NT2/D1 (cell line): ENCODE data around the gene B3GNT4.

Source experiments
- DNase-seq: peaks from one replicate; pipeline ENCODE4 v3.0.0-alpha.2; 2011; ENCODE audit warnings: low read depth, low spot score
- H3K27me3 ChIP-seq: 2 replicates; pipeline ENCODE4 v1.6.0; 2011; ENCODE audit warnings: mild to moderate bottlenecking; ENCODE audit not compliant: insufficient read length, insufficient read depth
- H3K36me3 ChIP-seq: 2 replicates; pipeline ENCODE4 v1.6.1; 2011; ENCODE audit warnings: mild to moderate bottlenecking, low read length, mixed read lengths; ENCODE audit not compliant: insufficient read depth, insufficient read length
- H3K4me1 ChIP-seq: 2 replicates; pipeline ENCODE4 v1.5.1; 2011; ENCODE audit not compliant: insufficient read depth, insufficient read length
- H3K4me3 ChIP-seq: 2 replicates; pipeline ENCODE4 v1.5.1; 2011; ENCODE audit warnings: low read depth; ENCODE audit not compliant: insufficient read length
- H3K9ac ChIP-seq: 2 replicates; pipeline ENCODE4 v1.6.0; 2011; ENCODE audit warnings: low read depth; ENCODE audit not compliant: insufficient read length
- H3K9me3 ChIP-seq: 2 replicates; pipeline ENCODE4 v1.5.1; 2011; ENCODE audit warnings: mild to moderate bottlenecking, low read length; ENCODE audit not compliant: insufficient read depth
- SUZ12 ChIP-seq: IDR thresholded peaks from 2 replicates; pipeline ENCODE4 v1.6.1; 2011; ENCODE audit not compliant: insufficient read length, insufficient read depth; ENCODE audit errors: extremely low read depth
- YY1 ChIP-seq: IDR thresholded peaks from 2 replicates; pipeline ENCODE4 v1.6.1; 2011; ENCODE audit not compliant: insufficient read length, insufficient read depth
- ZNF274 ChIP-seq: IDR thresholded peaks from 2 replicates; pipeline ENCODE4 v1.6.1; 2011; ENCODE audit warnings: mild to moderate bottlenecking, low read depth, low read length

The B3GNT4 gene

GRCh38 chr12:122205053-122205925 lies 1.8 kb downstream of the B3GNT4 start:
- Histone ChIP-seq H3K9ac (peak overlapping the region; percentile 34), H3K4me1 (peaks cover 31% of the 10 kb centered on the region), H3K4me3 (no peak overlapping the region), H3K27me3 (peaks cover 46% of the 10 kb centered on the region), H3K36me3 (peaks cover 41% of the 10 kb centered on the region), H3K9me3 (no peaks in the 10 kb centered on the region)
- no peak for DNase-seq
- TF ChIP-seq SUZ12 (no peak), ZNF274 (no peak), YY1 (no peak)

GRCh38 chr12:122206111-122206881 lies 2.8 kb downstream of the B3GNT4 start:
- Histone ChIP-seq H3K4me1 (peaks cover 24% of the 10 kb centered on the region), H3K27me3 (peaks cover 42% of the 10 kb centered on the region), H3K9ac (no peak overlapping the region), H3K36me3 (peaks cover 51% of the 10 kb centered on the region), H3K9me3 (no peaks in the 10 kb centered on the region), H3K4me3 (no peak overlapping the region)
- TF ChIP-seq SUZ12 (no peak), ZNF274 (no peak), YY1 (no peak)
- no peak for DNase-seq

GRCh38 chr12:122206976-122207375 lies 3.5 kb downstream of the B3GNT4 start:
- TF ChIP-seq SUZ12 (no peak), YY1 (no peak), ZNF274 (no peak)
- Histone ChIP-seq H3K9me3 (no peaks in the 10 kb centered on the region), H3K9ac (no peak overlapping the region), H3K4me1 (peaks cover 24% of the 10 kb centered on the region), H3K36me3 (peaks cover 55% of the 10 kb centered on the region), H3K27me3 (peaks cover 37% of the 10 kb centered on the region), H3K4me3 (no peak overlapping the region)
- no peak for DNase-seq

- peaks cover 37% of the 10 kb centered on the region for H3K27me3 ChIP-seq
- H3K9ac ChIP-seq: no peak overlapping the region
- no peak for DNase-seq
- H3K36me3 ChIP-seq: peaks cover 59% of the 10 kb centered on the region
- H3K4me1 ChIP-seq: peaks cover 24% of the 10 kb centered on the region
- H3K9me3 ChIP-seq: no peaks in the 10 kb centered on the region
- TF ChIP-seq SUZ12: no peak
- no peak for TF ChIP-seq YY1
- no peak for TF ChIP-seq ZNF274
- H3K4me3 ChIP-seq: no peak overlapping the region
Observed at GRCh38 chr12:122207391-122207790, 3.9 kb downstream of the B3GNT4 start.

- Histone ChIP-seq H3K4me1 (peaks cover 24% of the 10 kb centered on the region), H3K36me3 (peaks cover 67% of the 10 kb centered on the region), H3K9me3 (no peaks in the 10 kb centered on the region), H3K27me3 (peaks cover 28% of the 10 kb centered on the region), H3K9ac (no peak overlapping the region), H3K4me3 (no peak overlapping the region)
- no peak for DNase-seq
- TF ChIP-seq ZNF274 (no peak), YY1 (no peak), SUZ12 (no peak)
Observed at GRCh38 chr12:122208073-122208820, 4.7 kb downstream of the B3GNT4 start.

- peaks cover 89% of the 10 kb centered on the region for H3K36me3 ChIP-seq
- no peaks in the 10 kb centered on the region for H3K4me1 ChIP-seq
- H3K9ac ChIP-seq: no peak overlapping the region
- H3K4me3 ChIP-seq: no peak overlapping the region
- no peak for DNase-seq
- no peaks in the 10 kb centered on the region for H3K9me3 ChIP-seq
- H3K27me3 ChIP-seq: no peaks in the 10 kb centered on the region
- TF ChIP-seq YY1: no peak
- TF ChIP-seq ZNF274: no peak
- no peak for TF ChIP-seq SUZ12
Observed at GRCh38 chr12:122215771-122216170, 12.3 kb downstream of the B3GNT4 start.

- H3K9ac ChIP-seq: no peak overlapping the region
- H3K4me3 ChIP-seq: no peak overlapping the region
- no peaks in the 10 kb centered on the region for H3K27me3 ChIP-seq
- no peaks in the 10 kb centered on the region for H3K9me3 ChIP-seq
- DNase-seq: no peak
- H3K4me1 ChIP-seq: no peaks in the 10 kb centered on the region
- TF ChIP-seq SUZ12 (no peak), YY1 (no peak)
- H3K36me3 ChIP-seq: peaks cover 89% of the 10 kb centered on the region
Observed at GRCh38 chr12:122216445-122216844, 12.9 kb downstream of the B3GNT4 start.
